ENCODE data around the gene LRP6.

LRP6 gene

GRCh38 chr12:12282761-12283425 is 16.0 kb upstream of the LRP6 start:
- Histone ChIP-seq H3K4me3 (ENCODE audit: low read length) (no peak overlapping the region), H3K27ac (ENCODE audit: low read depth, low read length) (no peak overlapping the region), H3K27me3 (ENCODE audit: control insufficient read depth, low read length) (peaks cover 14% of the 10 kb centered on the region), H3K9me3 (ENCODE audit: control insufficient read depth, insufficient read depth, low read length) (no peaks in the 10 kb centered on the region), H3K79me2 (ENCODE audit: control insufficient read depth, low read length) (no peaks in the 10 kb centered on the region), H3K36me3 (ENCODE audit: control insufficient read depth, low read length) (no peaks in the 10 kb centered on the region), H4K20me1 (ENCODE audit: control insufficient read depth, insufficient read depth, low read depth, low read length) (no peaks in the 10 kb centered on the region), H3K4me1 (ENCODE audit: control insufficient read depth, low read length) (no peaks in the 10 kb centered on the region), H3F3A (ENCODE audit: control insufficient read depth, insufficient read depth) (no peaks in the 10 kb centered on the region), H3K9me2 (replicated peaks; ENCODE audit: control insufficient read depth, low read length) (no peaks in the 10 kb centered on the region), H3K4me2 (ENCODE audit: low read length) (no peak overlapping the region)
- no peak for TF ChIP-seq EZH2phosphoT487 (IDR thresholded peaks at IDR 0.05; ENCODE audit: borderline replicate concordance, low read length)
- no peak for TF ChIP-seq CTCF (IDR thresholded peaks at IDR 0.05; ENCODE audit: low read depth, low read length, poor library complexity, severe bottlenecking)

- H3K9me2 ChIP-seq (replicated peaks; ENCODE audit: control insufficient read depth, low read length): no peaks in the 10 kb centered on the region
- no peaks in the 10 kb centered on the region for H3K79me2 ChIP-seq (ENCODE audit: control insufficient read depth, low read length)
- H3K4me2 ChIP-seq (ENCODE audit: low read length): no peak overlapping the region
- no peaks in the 10 kb centered on the region for H3F3A ChIP-seq (ENCODE audit: control insufficient read depth, insufficient read depth)
- H3K4me1 ChIP-seq (ENCODE audit: control insufficient read depth, low read length): no peaks in the 10 kb centered on the region
- no peaks in the 10 kb centered on the region for H3K9me3 ChIP-seq (ENCODE audit: control insufficient read depth, insufficient read depth, low read length)
- no peaks in the 10 kb centered on the region for H3K36me3 ChIP-seq (ENCODE audit: control insufficient read depth, low read length)
- no peak overlapping the region for H3K4me3 ChIP-seq (ENCODE audit: low read length)
- H4K20me1 ChIP-seq (ENCODE audit: control insufficient read depth, insufficient read depth, low read depth, low read length): no peaks in the 10 kb centered on the region
- no peak overlapping the region for H3K27ac ChIP-seq (ENCODE audit: low read depth, low read length)
- TF ChIP-seq EZH2phosphoT487 (IDR thresholded peaks at IDR 0.05; ENCODE audit: borderline replicate concordance, low read length): no peak
- TF ChIP-seq CTCF (IDR thresholded peaks at IDR 0.05; ENCODE audit: low read depth, low read length, poor library complexity, severe bottlenecking): no peak
- H3K27me3 ChIP-seq (ENCODE audit: control insufficient read depth, low read length): peaks cover 14% of the 10 kb centered on the region
Observed at GRCh38 chr12:12282202-12282601, 15.4 kb upstream of the LRP6 start.

GRCh38 chr12:12281134-12281533 is 14.3 kb upstream of the LRP6 start:
- Histone ChIP-seq H3K4me1 (ENCODE audit: control insufficient read depth, low read length) (no peaks in the 10 kb centered on the region), H3K9me3 (ENCODE audit: control insufficient read depth, insufficient read depth, low read length) (no peaks in the 10 kb centered on the region; the same call in 1 of the 2 replicates), H3K4me3 (ENCODE audit: low read length) (no peak overlapping the region), H3K9me2 (replicated peaks; ENCODE audit: control insufficient read depth, low read length) (no peaks in the 10 kb centered on the region), H3F3A (ENCODE audit: control insufficient read depth, insufficient read depth) (no peaks in the 10 kb centered on the region), H3K4me2 (ENCODE audit: low read length) (no peak overlapping the region), H3K27ac (ENCODE audit: low read depth, low read length) (no peak overlapping the region), H3K79me2 (ENCODE audit: control insufficient read depth, low read length) (no peaks in the 10 kb centered on the region), H3K36me3 (ENCODE audit: control insufficient read depth, low read length) (no peaks in the 10 kb centered on the region), H4K20me1 (ENCODE audit: control insufficient read depth, insufficient read depth, low read depth, low read length) (no peaks in the 10 kb centered on the region), H3K27me3 (ENCODE audit: control insufficient read depth, low read length) (peaks cover 14% of the 10 kb centered on the region)
- TF ChIP-seq CTCF (IDR thresholded peaks at IDR 0.05; ENCODE audit: low read depth, low read length, poor library complexity, severe bottlenecking) (no peak), EZH2phosphoT487 (IDR thresholded peaks at IDR 0.05; ENCODE audit: borderline replicate concordance, low read length) (no peak)
